Prostate gland (tissue), 2 donors: ENCODE results near the gene GPR32.

Experiments used
- CTCF ChIP-seq, 4 experiments: fragments of 200-600 bp in 2 of 4; fragments of 450-650 bp in 2 of 4; sonication (generic) in 2 of 4; IDR thresholded peaks; 1 replicate in 3 of 4; 2 replicates in 1 of 4; pipeline ENCODE4 v1.5.1; 2016 to 2019; ENCODE audit warnings: antibody characterized with exemption in 4 of 4, mild to moderate bottlenecking in 2 of 4, moderate library complexity in 2 of 4
- POLR2A ChIP-seq: fragments of 450-650 bp; IDR thresholded peaks from one replicate; pipeline ENCODE4 v1.6.1; 2016; ENCODE audit warnings: antibody characterized with exemption, mild to moderate bottlenecking

- TF ChIP-seq CTCF (IDR thresholded peaks at IDR 0.05) (no peak), POLR2A (no peak)
Observed at GRCh38 chr19:50743537-50743936, 26.7 kb upstream of the GPR32 start.
